Activated naive CD8-positive, alpha-beta T cell treated with anti-CD3 and anti-CD28 coated beads for 36 hours (primary cell): ENCODE measurements around the gene ADCY10. TPM values are rescaled to one million over a fixed set of nuclear protein-coding genes. Genes with fewer than 3 reads are reported as not detected.
"Not testable (repeated sequence)": the region's sequence is repeated elsewhere in the genome, so short reads cannot be mapped to it uniquely, and the experiment has no call there.

Experiments used
- DNase-seq: peaks from one replicate; pipeline ENCODE4 v3.0.0; 2021
- H3K27ac Mint-ChIP-seq: one replicate; pipeline ENCODE4 v1.8.0; 2022; ENCODE audit warnings: mild to moderate bottlenecking, moderate library complexity, mixed read lengths
- H3K27me3 Mint-ChIP-seq: one replicate; pipeline ENCODE4 v1.8.0; 2022; ENCODE audit warnings: mild to moderate bottlenecking, mixed read lengths
- H3K36me3 Mint-ChIP-seq: one replicate; pipeline ENCODE4 v1.8.0; 2021; ENCODE audit warnings: mild to moderate bottlenecking, mixed read lengths
- H3K4me1 Mint-ChIP-seq: one replicate; pipeline ENCODE4 v1.8.0; 2021; ENCODE audit warnings: mixed read lengths
- H3K4me3 Mint-ChIP-seq: one replicate; pipeline ENCODE4 v1.8.0; 2022; ENCODE audit warnings: mild to moderate bottlenecking, moderate library complexity, mixed read lengths
- H3K9me3 Mint-ChIP-seq: one replicate; pipeline ENCODE4 v1.8.0; 2022; ENCODE audit warnings: mixed read lengths
- total RNA-seq, 2 experiments: library from RNA; stranded (reverse); gene quantifications; one replicate each; pipeline ENCODE4 v1.2.3, GENCODE V29; 2021

ADCY10 gene
- total RNA-seq, 2 experiments from 2014 or later = not detected

GRCh38 chr1:167825419-167826079, 88.4 kb downstream of the ADCY10 start:
- no peaks in the 10 kb centered on the region for H3K9me3 Mint-ChIP-seq
- H3K27me3 Mint-ChIP-seq = peaks cover 9% of the 10 kb centered on the region
- DNase-seq = no peak
- peaks cover 3% of the 10 kb centered on the region for H3K4me1 Mint-ChIP-seq
- H3K4me3 Mint-ChIP-seq = no peak overlapping the region
- no peaks in the 10 kb centered on the region for H3K36me3 Mint-ChIP-seq
- H3K27ac Mint-ChIP-seq = no peak overlapping the region

- Mint-ChIP-seq H3K36me3 (no peaks in the 10 kb centered on the region), H3K4me3 (no peak overlapping the region), H3K4me1 (peaks cover 5% of the 10 kb centered on the region), H3K27me3 (peaks cover 19% of the 10 kb centered on the region), H3K27ac (no peak overlapping the region), H3K9me3 (no peaks in the 10 kb centered on the region)
- no peak for DNase-seq
These were observed 89.7 kb downstream of the ADCY10 start for GRCh38 chr1:167824163-167824794.

- Mint-ChIP-seq H3K4me3 (no peak overlapping the region), H3K27ac (no peak overlapping the region), H3K9me3 (no peaks in the 10 kb centered on the region), H3K36me3 (no peaks in the 10 kb centered on the region), H3K27me3 (peaks cover 19% of the 10 kb centered on the region), H3K4me1 (peaks cover 5% of the 10 kb centered on the region)
- DNase-seq = no peak
These were observed 91.8 kb downstream of the ADCY10 start for GRCh38 chr1:167821969-167822685.

- no peaks in the 10 kb centered on the region for H3K36me3 Mint-ChIP-seq
- no peak overlapping the region for H3K4me3 Mint-ChIP-seq
- DNase-seq = no peak
- H3K9me3 Mint-ChIP-seq = no peaks in the 10 kb centered on the region
- peaks cover 19% of the 10 kb centered on the region for H3K27me3 Mint-ChIP-seq
- no peak overlapping the region for H3K27ac Mint-ChIP-seq
- H3K4me1 Mint-ChIP-seq = peaks cover 5% of the 10 kb centered on the region
These were observed 92.6 kb downstream of the ADCY10 start for GRCh38 chr1:167821356-167821685.

- Mint-ChIP-seq H3K9me3 (peaks cover 1% of the 10 kb centered on the region), H3K36me3 (no peaks in the 10 kb centered on the region), H3K4me1 (peaks cover 5% of the 10 kb centered on the region), H3K27me3 (peaks cover 19% of the 10 kb centered on the region), H3K4me3 (no peak overlapping the region), H3K27ac (no peak overlapping the region)
- no peak for DNase-seq
These were observed 93.1 kb downstream of the ADCY10 start for GRCh38 chr1:167820684-167821355.

GRCh38 chr1:167819849-167820683, 93.9 kb downstream of the ADCY10 start:
- peak; percentile 33 for DNase-seq
- Mint-ChIP-seq H3K4me1 (peaks cover 5% of the 10 kb centered on the region), H3K9me3 (peaks cover 7% of the 10 kb centered on the region), H3K27me3 (peaks cover 19% of the 10 kb centered on the region), H3K27ac (no peak overlapping the region), H3K36me3 (no peaks in the 10 kb centered on the region), H3K4me3 (peak overlapping the region; percentile 71)

- Mint-ChIP-seq H3K4me3 (no peak overlapping the region), H3K27me3 (peaks cover 11% of the 10 kb centered on the region), H3K9me3 (peaks cover 28% of the 10 kb centered on the region), H3K4me1 (peaks cover 5% of the 10 kb centered on the region), H3K27ac (no peak overlapping the region), H3K36me3 (peaks cover 2% of the 10 kb centered on the region)
- DNase-seq = no peak
These were observed 98.3 kb downstream of the ADCY10 start for GRCh38 chr1:167815650-167816049.

GRCh38 chr1:167812972-167813371, 101.0 kb downstream of the ADCY10 start:
- Mint-ChIP-seq H3K27ac (no peak overlapping the region), H3K4me1 (no peaks in the 10 kb centered on the region), H3K36me3 (peaks cover 2% of the 10 kb centered on the region), H3K4me3 (no peak overlapping the region), H3K27me3 (no peaks in the 10 kb centered on the region), H3K9me3 (peaks cover 28% of the 10 kb centered on the region)
- no peak for DNase-seq

- H3K36me3 Mint-ChIP-seq = peaks cover 2% of the 10 kb centered on the region
- peaks cover 14% of the 10 kb centered on the region for H3K9me3 Mint-ChIP-seq
- no peak for DNase-seq
- peaks cover 16% of the 10 kb centered on the region for H3K4me1 Mint-ChIP-seq
- H3K27me3 Mint-ChIP-seq = no peaks in the 10 kb centered on the region
- no peak overlapping the region for H3K27ac Mint-ChIP-seq
- no peak overlapping the region for H3K4me3 Mint-ChIP-seq
These were observed 105.2 kb downstream of the ADCY10 start for GRCh38 chr1:167808690-167809089.

- Mint-ChIP-seq H3K27me3 (no peaks in the 10 kb centered on the region), H3K9me3 (peaks cover 11% of the 10 kb centered on the region), H3K4me1 (peaks cover 21% of the 10 kb centered on the region), H3K36me3 (peaks cover 2% of the 10 kb centered on the region), H3K27ac (no peak overlapping the region), H3K4me3 (no peak overlapping the region)
- DNase-seq = no peak
These were observed 105.8 kb downstream of the ADCY10 start for GRCh38 chr1:167808104-167808503.

- not testable (repeated sequence) for H3K27me3 Mint-ChIP-seq, DNase-seq, H3K36me3 Mint-ChIP-seq, H3K4me3 Mint-ChIP-seq, H3K9me3 Mint-ChIP-seq
- H3K27ac Mint-ChIP-seq = peak overlapping the region; percentile 3
- H3K4me1 Mint-ChIP-seq = peaks cover 21% of the 10 kb centered on the region
These were observed 107.3 kb downstream of the ADCY10 start for GRCh38 chr1:167806676-167807075.

- H3K27ac Mint-ChIP-seq, H3K36me3 Mint-ChIP-seq, H3K27me3 Mint-ChIP-seq, H3K9me3 Mint-ChIP-seq, DNase-seq, H3K4me3 Mint-ChIP-seq: not testable (repeated sequence)
- peaks cover 21% of the 10 kb centered on the region for H3K4me1 Mint-ChIP-seq
These were observed 107.7 kb downstream of the ADCY10 start for GRCh38 chr1:167806235-167806634.

- Mint-ChIP-seq H3K36me3 (no peaks in the 10 kb centered on the region), H3K4me1 (peaks cover 21% of the 10 kb centered on the region), H3K9me3 (no peaks in the 10 kb centered on the region), H3K27me3 (no peaks in the 10 kb centered on the region), H3K4me3 (no peak overlapping the region), H3K27ac (peak overlapping the region; percentile 10)
- DNase-seq = no peak
These were observed 108.8 kb downstream of the ADCY10 start for GRCh38 chr1:167805041-167805556.

GRCh38 chr1:167803358-167804207, 110.4 kb downstream of the ADCY10 start:
- Mint-ChIP-seq H3K4me1 (peaks cover 21% of the 10 kb centered on the region), H3K36me3 (no peaks in the 10 kb centered on the region), H3K9me3 (no peaks in the 10 kb centered on the region), H3K27ac (peak overlapping the region; percentile 46), H3K27me3 (no peaks in the 10 kb centered on the region), H3K4me3 (peak overlapping the region; percentile 47)
- peak; percentile 87 for DNase-seq
